Body of pancreas (tissue), 4 donors: ENCODE measurements around the gene CTPS2. TPM values are rescaled to one million over a fixed set of nuclear protein-coding genes. Genes with fewer than 3 reads are reported as not detected.
"Not testable (repeated sequence)": the region's sequence is repeated elsewhere in the genome, so short reads cannot be mapped to it uniquely, and the experiment has no call there.

Experiments
- ATAC-seq: fragments of 150-250 bp; one replicate; pipeline ENCODE4 v1.9.1; 2016
- DNase-seq, 4 donors: peaks; one replicate each; pipeline ENCODE4 v3.0.0-alpha.2; 2019
- H3K27ac ChIP-seq, 4 donors: fragments of 200-600 bp; sonication (generic); 1 replicate in 3 of 4; 2 replicates in 1 of 4; pipeline versions ENCODE4 v1.5.1 to v1.6.1; 2016 to 2019; ENCODE audit warnings: mild to moderate bottlenecking in 1 of 4, mixed read lengths in 1 of 4, moderate library complexity in 1 of 4
- H3K27me3 ChIP-seq, 2 donors: fragments of 200-600 bp; sonication (generic); one replicate each; pipeline ENCODE4 v1.6.0; 2016; ENCODE audit warnings: mild to moderate bottlenecking in 1 of 2
- H3K36me3 ChIP-seq, 2 donors: fragments of 200-600 bp; sonication (generic); replicated peaks in 1 of 2; 2 replicates each; pipeline ENCODE4 v1.5.1; 2016; ENCODE audit warnings: low read depth in 2 of 2; ENCODE audit not compliant: insufficient read depth in 1 of 2
- H3K4me1 ChIP-seq: fragments of 200-600 bp; sonication (generic); one replicate; pipeline ENCODE4 v1.6.0; 2016
- H3K4me3 ChIP-seq, 2 donors: fragments of 200-600 bp; sonication (generic); 1 replicate in 1 of 2; 2 replicates in 1 of 2; pipeline ENCODE4 v1.5.1; 2016 to 2019
- H3K9me3 ChIP-seq, 3 donors: fragments of 200-600 bp; sonication (generic); 1 replicate in 2 of 3; 2 replicates in 1 of 3; pipeline ENCODE4 v1.5.1; 2016
- POLR2A ChIP-seq, 3 donors: fragments of 450-650 bp; IDR thresholded peaks; one replicate each; pipeline ENCODE4 v1.6.1; 2016; ENCODE audit warnings: antibody characterized with exemption in 3 of 3, mild to moderate bottlenecking in 2 of 3
- WGBS, 2 donors: methylation state at CpG; one replicate each; pipeline ENCODE4 v1.1.5; 2017; 5-methylcytosine and 5-hydroxymethylcytosine counted together
- intact Hi-C: fragments of 100-400 bp; cut with DNase I; formaldehyde crosslinking; loops from one replicate; pipeline ENCODE4 v1.15.1; 2023
- total RNA-seq, 2 donors: library from RNA; depleted of rRNA; stranded (reverse); fragments of >200 nt; gene quantifications; one replicate each; pipeline ENCODE4 v1.1.0, GENCODE V29; 2016
- TF ChIP-seq, protein P1 (sequence below), 7 experiments: fragments of 450-650 bp in 4 of 7; fragments of 200-600 bp in 3 of 7; sonication (generic) in 3 of 7; IDR thresholded peaks; one replicate each; pipeline ENCODE4 v1.5.1; 2016 to 2019; ENCODE audit warnings: antibody characterized with exemption in 7 of 7

CTPS2 gene
- total RNA-seq, 2 donors from 2014 or later = 13.2 to 16.6 TPM

GRCh38 chrX:16619024-16619423 is 93.4 kb downstream of the CTPS2 start:
- WGBS, 2 donors = 90 to 91% methylated on average over 2 of the region's 2 CpGs
- no peaks in the 10 kb centered on the region for H3K9me3 ChIP-seq

GRCh38 chrX:16618422-16618821 is 94.0 kb downstream of the CTPS2 start:
- ATAC-seq (no peak), DNase-seq (no peak)
- Histone ChIP-seq H3K27ac (no peak overlapping the region), H3K27me3 (no peaks in the 10 kb centered on the region), H3K4me1 (no peaks in the 10 kb centered on the region), H3K36me3 (no peaks in the 10 kb centered on the region), H3K9me3 (no peaks in the 10 kb centered on the region), H3K4me3 (no peak overlapping the region)
- no peak for TF ChIP-seq POLR2A (IDR thresholded peaks at IDR 0.05)
- TF ChIP-seq, protein P1, sequence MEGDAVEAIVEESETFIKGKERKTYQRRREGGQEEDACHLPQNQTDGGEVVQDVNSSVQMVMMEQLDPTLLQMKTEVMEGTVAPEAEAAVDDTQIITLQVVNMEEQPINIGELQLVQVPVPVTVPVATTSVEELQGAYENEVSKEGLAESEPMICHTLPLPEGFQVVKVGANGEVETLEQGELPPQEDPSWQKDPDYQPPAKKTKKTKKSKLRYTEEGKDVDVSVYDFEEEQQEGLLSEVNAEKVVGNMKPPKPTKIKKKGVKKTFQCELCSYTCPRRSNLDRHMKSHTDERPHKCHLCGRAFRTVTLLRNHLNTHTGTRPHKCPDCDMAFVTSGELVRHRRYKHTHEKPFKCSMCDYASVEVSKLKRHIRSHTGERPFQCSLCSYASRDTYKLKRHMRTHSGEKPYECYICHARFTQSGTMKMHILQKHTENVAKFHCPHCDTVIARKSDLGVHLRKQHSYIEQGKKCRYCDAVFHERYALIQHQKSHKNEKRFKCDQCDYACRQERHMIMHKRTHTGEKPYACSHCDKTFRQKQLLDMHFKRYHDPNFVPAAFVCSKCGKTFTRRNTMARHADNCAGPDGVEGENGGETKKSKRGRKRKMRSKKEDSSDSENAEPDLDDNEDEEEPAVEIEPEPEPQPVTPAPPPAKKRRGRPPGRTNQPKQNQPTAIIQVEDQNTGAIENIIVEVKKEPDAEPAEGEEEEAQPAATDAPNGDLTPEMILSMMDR (IDR thresholded peaks at IDR 0.05) = no peak
- WGBS, 2 donors = 85 to 93% methylated on average over 1 of the region's 1 CpG
- intact Hi-C loops = no loop called here

More at GRCh38 chrX:16619024-16619423, 93.4 kb downstream of the CTPS2 start:
- H3K4me3 ChIP-seq = no peak overlapping the region
- intact Hi-C loops = no loop called here
- no peaks in the 10 kb centered on the region for H3K4me1 ChIP-seq
- no peak overlapping the region for H3K27ac ChIP-seq
- TF ChIP-seq POLR2A (IDR thresholded peaks at IDR 0.05) = no peak
- TF ChIP-seq, protein P1 (IDR thresholded peaks at IDR 0.05) = no peak
- H3K36me3 ChIP-seq = no peaks in the 10 kb centered on the region
- DNase-seq = no peak
- no peak for ATAC-seq
- H3K27me3 ChIP-seq = no peaks in the 10 kb centered on the region

DNA sequence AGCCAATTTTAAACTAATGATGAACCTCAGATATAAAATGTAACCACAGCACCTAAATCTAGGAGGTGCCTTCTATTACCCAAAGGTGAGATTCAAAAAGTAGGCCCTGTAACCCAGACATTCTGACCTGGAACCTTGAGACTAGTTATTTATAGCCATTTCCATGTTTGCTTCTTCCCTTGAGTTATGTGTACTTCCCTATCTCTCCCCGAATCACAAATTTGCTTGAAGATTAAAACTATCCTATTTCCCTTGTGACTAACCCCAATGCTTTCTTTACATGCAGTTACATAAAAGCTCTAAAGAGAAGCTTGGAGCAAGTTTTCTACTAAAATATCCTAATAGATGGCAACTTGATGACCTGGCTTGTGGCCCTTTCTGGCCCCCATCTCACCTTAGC is 95.1 kb downstream of the CTPS2 start:
- no peaks in the 10 kb centered on the region for H3K4me1 ChIP-seq
- H3K9me3 ChIP-seq = no peaks in the 10 kb centered on the region
- 20 to 42% methylated on average over 1 of the region's 1 CpG for WGBS, 2 donors
- TF ChIP-seq, protein P1 (IDR thresholded peaks at IDR 0.05) = no peak
- no peak for TF ChIP-seq POLR2A (IDR thresholded peaks at IDR 0.05)
- H3K36me3 ChIP-seq = no peaks in the 10 kb centered on the region
- ATAC-seq (no peak), DNase-seq (no peak)
- no peak overlapping the region for H3K4me3 ChIP-seq
- H3K27me3 ChIP-seq = no peaks in the 10 kb centered on the region
- H3K27ac ChIP-seq = no peak overlapping the region
- intact Hi-C loops = no loop called here

- Histone ChIP-seq H3K27me3 (no peaks in the 10 kb centered on the region), H3K36me3 (no peaks in the 10 kb centered on the region), H3K27ac (no peak overlapping the region), H3K9me3 (no peaks in the 10 kb centered on the region), H3K4me1 (no peaks in the 10 kb centered on the region), H3K4me3 (no peak overlapping the region)
- WGBS, 2 donors = 86 to 88% methylated on average over 6 of the region's 6 CpGs
- DNase-seq = no peak
- no peak for ATAC-seq
- TF ChIP-seq, protein P1 (IDR thresholded peaks at IDR 0.05) = no peak
- TF ChIP-seq POLR2A (IDR thresholded peaks at IDR 0.05) = no peak
- intact Hi-C loops = no loop called here
Observed at GRCh38 chrX:16612257-16612897, 100.1 kb downstream of the CTPS2 start.

- H3K27ac ChIP-seq, H3K4me3 ChIP-seq, H3K9me3 ChIP-seq, intact Hi-C loops, H3K27me3 ChIP-seq, H3K4me1 ChIP-seq, DNase-seq, ATAC-seq, H3K36me3 ChIP-seq: not testable (repeated sequence)
- WGBS, 2 donors = 94 to 98% methylated on average over 3 of the region's 3 CpGs
Observed at GRCh38 chrX:16610654-16611053, 101.8 kb downstream of the CTPS2 start.
